ENCODE measurements around the gene APOL1.

The APOL1 gene

GRCh38 chr22:36306227-36306626, 53.3 kb downstream of the APOL1 start:
- no peak for DNase-seq (ENCODE audit: low read depth in 2 of 2)
- TF ChIP-seq CTCF (IDR thresholded peaks at IDR 0.05; ENCODE audit: low read depth, low read length): no peak

GRCh38 chr22:36308880-36309279, 55.9 kb downstream of the APOL1 start:
- no peak for DNase-seq (ENCODE audit: low read depth in 2 of 2)
- no peak overlapping the region for H3K4me3 ChIP-seq (replicated peaks in 1 of 2; ENCODE audit: low read depth in 2 of 2, low read length in 2 of 2)
- TF ChIP-seq CTCF (IDR thresholded peaks at IDR 0.05; ENCODE audit: low read depth, low read length): no peak

More at GRCh38 chr22:36306227-36306626, 53.3 kb downstream of the APOL1 start:
- H3K4me3 ChIP-seq (replicated peaks in 1 of 2; ENCODE audit: low read depth in 2 of 2, low read length in 2 of 2): no peak overlapping the region

- DNase-seq (ENCODE audit: low read depth in 2 of 2): peak in 1 of 2 donors; percentile 52
- no peak for TF ChIP-seq CTCF (IDR thresholded peaks at IDR 0.05; ENCODE audit: low read depth, low read length)
- no peak overlapping the region for H3K4me3 ChIP-seq (replicated peaks in 1 of 2; ENCODE audit: low read depth in 2 of 2, low read length in 2 of 2)
Measured at GRCh38 chr22:36311386-36312085, 58.6 kb downstream of the APOL1 start.

- H3K4me3 ChIP-seq (replicated peaks in 1 of 2; ENCODE audit: low read depth in 2 of 2, low read length in 2 of 2): no peak overlapping the region
- DNase-seq (ENCODE audit: low read depth in 2 of 2): no peak
- TF ChIP-seq CTCF (IDR thresholded peaks at IDR 0.05; ENCODE audit: low read depth, low read length): no peak
Measured at GRCh38 chr22:36315325-36315724, 62.4 kb downstream of the APOL1 start.

GRCh38 chr22:36316419-36316818, 63.5 kb downstream of the APOL1 start:
- TF ChIP-seq CTCF (IDR thresholded peaks at IDR 0.05; ENCODE audit: low read depth, low read length): no peak
- H3K4me3 ChIP-seq (replicated peaks in 1 of 2; ENCODE audit: low read depth in 2 of 2, low read length in 2 of 2): no peak overlapping the region

More at GRCh38 chr22:36316419-36316818, 63.5 kb downstream of the APOL1 start:
- DNase-seq (ENCODE audit: low read depth in 2 of 2): no peak
